Activated naive CD4-positive, alpha-beta T cell treated with Interleukin-2 at 50 U/mL for 16 hours (primary cell): ENCODE measurements around the gene LCE3B.

ENCODE experiments used
- DNase-seq: peaks from one replicate; pipeline ENCODE4 v3.0.0-alpha.2; 2020

LCE3B gene

GRCh38 chr1:152663098-152663497 is 49.5 kb downstream of the LCE3B start, which contains the start of gene LCE2D:
Gene LCE2D, plus strand, starts transcription at chr1:152663380. Its CDS starts 726 bp downstream, at chr1:152664106.
- DNase-seq = no peak
